ENCODE data around the gene VKORC1L1. TPM values are rescaled to one million over a fixed set of nuclear protein-coding genes. Genes with fewer than 3 reads are reported as not detected.

The VKORC1L1 gene
- total RNA-seq, 1 experiment from 2014 or later: 30.9 TPM

DNA sequence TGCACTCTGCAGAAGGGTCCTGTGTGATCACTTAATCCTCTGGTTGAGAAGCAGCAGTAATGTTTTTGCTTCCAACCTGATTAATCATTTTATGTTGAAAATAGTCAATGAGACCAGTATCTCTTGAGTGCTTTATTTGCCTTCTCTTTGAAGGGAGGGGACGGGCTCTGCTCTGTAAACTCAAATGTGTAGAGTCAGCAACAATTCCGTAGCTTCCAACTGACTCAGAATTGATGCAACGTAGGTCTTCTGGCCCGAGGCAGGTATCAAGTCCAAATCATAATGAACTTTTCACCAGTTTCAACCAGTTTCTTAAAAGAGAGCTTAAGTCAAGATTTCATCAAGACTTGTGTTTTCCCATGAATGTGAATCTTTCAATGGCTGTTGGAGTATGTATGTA is 82.8 kb downstream of the VKORC1L1 start:
- DNase-seq (ENCODE audit: low read depth, low spot score): no peak
- ChIA-PET RAD21 (ENCODE audit: low non-redundant PET in 1 of 2, low total read pairs in 2 of 2, uncharacterized antibody in 2 of 2, unreplicated experiment in 2 of 2) (no interaction called here), POLR2A (no interaction called here), CTCF (no interaction called here)
- Histone ChIP-seq H3K4me2 (ENCODE audit: low read length) (no peak overlapping the region), H4K20me1 (ENCODE audit: insufficient read depth) (0 out of 2 replicates have a peak, but pooled peaks cover 4% of the 10 kb centered on the region), H3K4me1 (ENCODE audit: control insufficient read depth in 1 of 2, insufficient read depth in 2 of 2, low read length in 2 of 2) (no peaks in the 10 kb centered on the region), H3K4me3 (replicated peaks in 1 of 2; ENCODE audit: low read depth in 1 of 2, low read length in 2 of 2) (no peak overlapping the region), H3K27ac (ENCODE audit: low read depth, low read length) (no peak overlapping the region), H3K9me2 (ENCODE audit: insufficient read depth) (no peaks in the 10 kb centered on the region), H3K9ac (ENCODE audit: low read length) (no peak overlapping the region), H3K79me2 (ENCODE audit: insufficient read depth, low read length) (no peaks in the 10 kb centered on the region; the same call in 1 of the 2 replicates), H3K27me3 (ENCODE audit: insufficient read depth, low read length) (no peaks in the 10 kb centered on the region), H3K9me3 (ENCODE audit: control insufficient read depth in 1 of 2, insufficient read depth in 1 of 2, low read depth in 1 of 2, low read length in 2 of 2) (no peaks in the 10 kb centered on the region), H2AFZ (ENCODE audit: low read depth, low read length, poor library complexity, severe bottlenecking) (no peak overlapping the region), H3K36me3 (ENCODE audit: control insufficient read depth in 1 of 2, insufficient read depth in 2 of 2, low read length in 2 of 2) (peaks cover 13 to 23% of the 10 kb centered on the region in 2 experiments)
- ATAC-seq: no peak
- BruUV-seq (replicated peaks): no TSS peak
- intact Hi-C loops (cut with micrococcal nuclease): no loop called here
- TF ChIP-seq SIN3A (IDR thresholded peaks at IDR 0.05; ENCODE audit: low read depth): no peak
- no peak for TF ChIP-seq JUND (IDR thresholded peaks at IDR 0.05)
- TF ChIP-seq ZFX (IDR thresholded peaks at IDR 0.05): no peak
- TF ChIP-seq TCF7L2 (IDR thresholded peaks at IDR 0.05; ENCODE audit: borderline replicate concordance, extremely low read depth, insufficient read depth, insufficient read length): no peak
- TF ChIP-seq, protein P1, sequence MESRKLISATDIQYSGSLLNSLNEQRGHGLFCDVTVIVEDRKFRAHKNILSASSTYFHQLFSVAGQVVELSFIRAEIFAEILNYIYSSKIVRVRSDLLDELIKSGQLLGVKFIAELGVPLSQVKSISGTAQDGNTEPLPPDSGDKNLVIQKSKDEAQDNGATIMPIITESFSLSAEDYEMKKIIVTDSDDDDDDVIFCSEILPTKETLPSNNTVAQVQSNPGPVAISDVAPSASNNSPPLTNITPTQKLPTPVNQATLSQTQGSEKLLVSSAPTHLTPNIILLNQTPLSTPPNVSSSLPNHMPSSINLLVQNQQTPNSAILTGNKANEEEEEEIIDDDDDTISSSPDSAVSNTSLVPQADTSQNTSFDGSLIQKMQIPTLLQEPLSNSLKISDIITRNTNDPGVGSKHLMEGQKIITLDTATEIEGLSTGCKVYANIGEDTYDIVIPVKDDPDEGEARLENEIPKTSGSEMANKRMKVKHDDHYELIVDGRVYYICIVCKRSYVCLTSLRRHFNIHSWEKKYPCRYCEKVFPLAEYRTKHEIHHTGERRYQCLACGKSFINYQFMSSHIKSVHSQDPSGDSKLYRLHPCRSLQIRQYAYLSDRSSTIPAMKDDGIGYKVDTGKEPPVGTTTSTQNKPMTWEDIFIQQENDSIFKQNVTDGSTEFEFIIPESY (IDR thresholded peaks at IDR 0.05; ENCODE audit: extremely low read depth, insufficient replicate concordance, low read length): no peak
- no peak for TF ChIP-seq SP1 (IDR thresholded peaks at IDR 0.05; ENCODE audit: low read depth)
- no peak for TF ChIP-seq SRF (IDR thresholded peaks at IDR 0.05; ENCODE audit: low read depth)
- no peak for TF ChIP-seq FOSL1 (IDR thresholded peaks at IDR 0.05; ENCODE audit: low read depth)
- no peak for TF ChIP-seq POLR2AphosphoS5 (IDR thresholded peaks at IDR 0.05; ENCODE audit: low read depth, low read length)
- TF ChIP-seq EGR1 (IDR thresholded peaks at IDR 0.05; ENCODE audit: low read depth): no peak
- TF ChIP-seq, protein P2, sequence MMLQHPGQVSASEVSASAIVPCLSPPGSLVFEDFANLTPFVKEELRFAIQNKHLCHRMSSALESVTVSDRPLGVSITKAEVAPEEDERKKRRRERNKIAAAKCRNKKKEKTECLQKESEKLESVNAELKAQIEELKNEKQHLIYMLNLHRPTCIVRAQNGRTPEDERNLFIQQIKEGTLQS (IDR thresholded peaks at IDR 0.05): no peak
- TF ChIP-seq, protein P3, sequence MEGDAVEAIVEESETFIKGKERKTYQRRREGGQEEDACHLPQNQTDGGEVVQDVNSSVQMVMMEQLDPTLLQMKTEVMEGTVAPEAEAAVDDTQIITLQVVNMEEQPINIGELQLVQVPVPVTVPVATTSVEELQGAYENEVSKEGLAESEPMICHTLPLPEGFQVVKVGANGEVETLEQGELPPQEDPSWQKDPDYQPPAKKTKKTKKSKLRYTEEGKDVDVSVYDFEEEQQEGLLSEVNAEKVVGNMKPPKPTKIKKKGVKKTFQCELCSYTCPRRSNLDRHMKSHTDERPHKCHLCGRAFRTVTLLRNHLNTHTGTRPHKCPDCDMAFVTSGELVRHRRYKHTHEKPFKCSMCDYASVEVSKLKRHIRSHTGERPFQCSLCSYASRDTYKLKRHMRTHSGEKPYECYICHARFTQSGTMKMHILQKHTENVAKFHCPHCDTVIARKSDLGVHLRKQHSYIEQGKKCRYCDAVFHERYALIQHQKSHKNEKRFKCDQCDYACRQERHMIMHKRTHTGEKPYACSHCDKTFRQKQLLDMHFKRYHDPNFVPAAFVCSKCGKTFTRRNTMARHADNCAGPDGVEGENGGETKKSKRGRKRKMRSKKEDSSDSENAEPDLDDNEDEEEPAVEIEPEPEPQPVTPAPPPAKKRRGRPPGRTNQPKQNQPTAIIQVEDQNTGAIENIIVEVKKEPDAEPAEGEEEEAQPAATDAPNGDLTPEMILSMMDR (IDR thresholded peaks at IDR 0.05 in 2 of 3, conservative IDR thresholded peaks at IDR 0.05 in 1 of 3; ENCODE audit: borderline replicate concordance in 1 of 3, insufficient read depth in 1 of 3, low read depth in 2 of 3, low read length in 2 of 3): no peak
- no peak for TF ChIP-seq ZNF274 (IDR thresholded peaks at IDR 0.05; ENCODE audit: low read depth, low read length)
- TF ChIP-seq CEBPB (IDR thresholded peaks at IDR 0.05; ENCODE audit: low read depth): no peak
- TF ChIP-seq YY1 (IDR thresholded peaks at IDR 0.05; ENCODE audit: extremely low read depth, insufficient replicate concordance, low read depth, low read length): no peak
- no peak for TF ChIP-seq CBX3 (IDR thresholded peaks at IDR 0.05; ENCODE audit: low read depth)
- no peak for TF ChIP-seq RAD21 (IDR thresholded peaks at IDR 0.05; ENCODE audit: low read depth)

Data from HCT116 (cell line).